DLD1 (cell line): ENCODE data around the gene SH2D3C.
"Not testable (repeated sequence)": the region's sequence is repeated elsewhere in the genome, so short reads cannot be mapped to it uniquely, and the experiment has no call there.

Experiments used
- in situ Hi-C: cut with HindIII; loops from 2 replicates; pipeline ENCODE4 v1.10.0; 2017; ENCODE audit warnings: low sequenced_read_pairs

Gene SH2D3C

GRCh38 chr9:127785933-127786772 is 7.7 kb upstream of the SH2D3C start, which contains the start of gene CDK9:
Gene CDK9, plus strand, starts transcription at chr9:127786034. Its CDS starts 115 bp downstream, at chr9:127786149.
- in situ Hi-C loops, result no loop called here

- in situ Hi-C loops, result no loop called here
Observed at GRCh38 chr9:127785023-127785932, 6.8 kb upstream of the SH2D3C start.

GRCh38 chr9:127783111-127784008 is 4.9 kb upstream of the SH2D3C start:
- in situ Hi-C loops, result no loop called here

GRCh38 chr9:127781806-127782205 is 3.3 kb upstream of the SH2D3C start:
- in situ Hi-C loops, result no loop called here

GRCh38 chr9:127780909-127781308 is 2.4 kb upstream of the SH2D3C start:
- in situ Hi-C loops, result not testable (repeated sequence)

- in situ Hi-C loops, result no loop called here
Observed at GRCh38 chr9:127780126-127780885, 1.8 kb upstream of the SH2D3C start.

GRCh38 chr9:127779136-127779981 is 893 bp upstream of the SH2D3C start:
- in situ Hi-C loops, result no loop called here

GRCh38 chr9:127777368-127777980 is 992 bp downstream of the SH2D3C start:
- in situ Hi-C loops, result no loop called here

DNA sequence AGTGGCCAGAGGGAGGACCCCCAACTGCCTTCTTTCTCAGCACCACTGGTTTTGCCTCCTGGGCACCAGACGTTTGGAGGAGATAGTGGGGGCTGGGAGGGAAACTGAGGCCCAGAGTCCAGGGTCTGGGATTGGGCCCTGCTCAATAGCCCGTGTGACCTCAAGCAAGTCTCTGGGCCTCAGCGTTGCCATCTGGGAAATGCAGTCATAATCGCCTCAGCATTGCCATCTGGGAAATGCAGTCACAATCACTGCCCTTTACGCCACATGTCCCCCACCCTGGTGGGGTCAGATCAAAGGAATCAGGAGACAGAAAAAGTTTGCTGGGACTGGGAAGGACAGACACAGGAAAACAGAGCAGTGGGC is 1.6 kb downstream of the SH2D3C start:
- in situ Hi-C loops, result no loop called here

GRCh38 chr9:127776195-127776923 is 2.1 kb downstream of the SH2D3C start:
- in situ Hi-C loops, result no loop called here

DNA sequence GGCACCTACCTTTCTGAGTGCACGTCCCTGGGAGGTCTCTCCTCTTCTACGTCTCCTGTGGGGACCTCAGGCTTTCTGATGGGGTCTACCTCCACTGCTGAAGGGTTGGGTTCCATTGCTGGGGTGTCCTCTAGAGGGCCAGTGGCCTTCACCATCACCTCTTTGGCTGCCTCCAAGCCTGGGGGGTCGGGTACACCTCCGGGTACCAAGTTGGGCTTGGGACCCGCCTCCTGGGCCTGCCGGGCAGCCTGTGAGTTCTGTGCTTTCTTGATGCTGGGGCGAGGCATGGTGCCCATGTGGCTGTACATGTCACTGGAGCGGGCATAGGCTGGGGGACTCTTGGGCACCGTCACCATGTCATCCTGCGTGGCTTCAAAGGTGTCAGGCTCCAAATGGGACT is 4.5 kb downstream of the SH2D3C start:
- in situ Hi-C loops, result no loop called here

GRCh38 chr9:127773272-127773671 is 5.2 kb downstream of the SH2D3C start:
- in situ Hi-C loops, result no loop called here

DNA sequence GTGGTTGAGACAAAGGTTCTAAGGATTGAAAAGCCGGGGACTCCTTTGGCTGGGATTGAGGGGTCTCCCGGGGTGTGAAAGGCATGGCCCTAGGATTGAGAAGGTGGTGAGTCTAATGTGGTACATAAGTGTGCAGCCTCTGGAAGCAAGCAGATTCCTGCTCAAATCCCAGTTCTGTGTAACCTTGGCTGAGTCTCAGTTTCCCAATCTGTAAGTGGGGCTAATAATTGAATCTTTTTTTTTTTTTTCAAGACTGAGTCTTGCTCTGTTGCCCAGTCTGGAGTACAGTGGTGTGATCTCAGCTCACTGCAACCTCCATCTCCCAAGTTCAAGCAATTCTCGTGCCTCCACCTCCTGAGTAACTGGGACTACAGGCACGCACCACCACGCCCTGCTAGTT is 5.9 kb downstream of the SH2D3C start:
- in situ Hi-C loops, result no loop called here

GRCh38 chr9:127771570-127772189 is 6.8 kb downstream of the SH2D3C start:
- in situ Hi-C loops, result no loop called here

DNA sequence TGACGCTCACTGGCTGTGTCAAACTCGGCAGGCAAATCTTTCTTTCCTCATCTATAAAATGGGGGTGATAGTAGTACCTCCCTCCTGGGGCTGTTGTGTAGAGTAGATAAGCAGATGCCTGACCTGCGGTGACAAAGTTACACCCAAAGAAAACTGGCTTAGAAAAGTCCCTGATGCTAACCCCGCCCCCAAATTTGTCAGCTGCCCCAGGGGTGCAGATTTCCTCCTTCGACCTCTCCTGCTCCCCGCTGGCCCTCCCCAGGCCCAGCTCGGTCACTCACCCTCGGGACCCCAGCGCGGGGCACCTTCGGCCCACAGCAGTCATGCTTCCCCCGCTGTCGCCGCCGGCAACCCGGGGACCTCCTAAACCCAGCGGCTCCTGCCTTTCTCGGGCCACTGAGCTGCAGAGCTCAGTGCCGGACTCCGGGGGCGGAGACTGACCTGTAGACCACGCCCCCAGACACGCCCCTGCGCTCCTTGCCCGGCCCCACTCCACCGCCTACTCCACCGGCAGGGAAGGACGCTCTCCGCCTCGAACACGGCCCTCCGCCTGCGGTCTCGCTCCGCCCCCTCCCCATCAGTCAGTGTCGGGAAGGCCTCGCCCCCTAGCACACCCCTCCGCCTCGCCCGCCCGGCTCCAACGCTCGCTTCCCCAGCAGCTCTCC is 7.4 kb downstream of the SH2D3C start:
- in situ Hi-C loops, result no loop called here

- in situ Hi-C loops, result no loop called here
Observed at GRCh38 chr9:127770583-127770904, 7.9 kb downstream of the SH2D3C start.

- in situ Hi-C loops, result loop anchor here (10.0 kb wide), 1 partner anchor 95 kb away; no protein-coding TSS in a partner anchor
Observed at GRCh38 chr9:127769929-127770582, 8.4 kb downstream of the SH2D3C start.
